Measurements from ENCODE around the gene ZNF710. TPM values are rescaled to one million over a fixed set of nuclear protein-coding genes. Genes with fewer than 3 reads are reported as not detected.

ZNF710 gene
- total RNA-seq, 4 donors from 2014 or later, result 8.9 to 17.2 (median 11.5) TPM

GRCh38 chr15:90079619-90080457 is 78.7 kb downstream of the ZNF710 start:
- intact Hi-C loops (cut with DNase I), result loop anchor here (10.0 kb wide), 1 partner anchor 315 kb away; no protein-coding TSS in a partner anchor
- peaks cover 10 to 11% of the 10 kb centered on the region in 2 donors for H3K36me3 ChIP-seq
- H3K27ac ChIP-seq, result no peak overlapping the region
- no peak overlapping the region for H3K4me3 ChIP-seq (replicated peaks in 1 of 3)
- no peaks in the 10 kb centered on the region for H3K9me3 ChIP-seq
- peaks cover 9 to 18% of the 10 kb centered on the region in 2 donors for H3K4me1 ChIP-seq
- 87 to 88% methylated on average over 7 to 10 of the region's 28 CpGs for WGBS, 2 donors
- H3K27me3 ChIP-seq, result no peaks in the 10 kb centered on the region
- no peak for TF ChIP-seq CTCF (IDR thresholded peaks at IDR 0.05)
- TF ChIP-seq POLR2A (IDR thresholded peaks at IDR 0.05), result no peak
- DNase-seq, result no peak

GRCh38 chr15:90080458-90080755 is 79.3 kb downstream of the ZNF710 start:
- Histone ChIP-seq H3K27me3 (no peaks in the 10 kb centered on the region), H3K4me3 (replicated peaks in 1 of 3) (no peak overlapping the region), H3K27ac (no peak overlapping the region), H3K36me3 (peaks cover 14% of the 10 kb centered on the region in 2 donors), H3K4me1 (peaks cover 9 to 12% of the 10 kb centered on the region in 2 donors), H3K9me3 (no peaks in the 10 kb centered on the region)
- TF ChIP-seq CTCF (IDR thresholded peaks at IDR 0.05) (no peak), POLR2A (IDR thresholded peaks at IDR 0.05) (no peak)
- WGBS, 2 donors, result 74 to 79% methylated on average over 7 to 8 of the region's 9 CpGs
- intact Hi-C loops (cut with DNase I), result loop anchor here (10.0 kb wide), 1 partner anchor 316 kb away; no protein-coding TSS in a partner anchor
- DNase-seq, result no peak

GRCh38 chr15:90080818-90081393 is 79.8 kb downstream of the ZNF710 start:
- intact Hi-C loops (cut with DNase I), result loop anchor here (10.0 kb wide), 1 partner anchor 316 kb away; no protein-coding TSS in a partner anchor
- no peaks in the 10 kb centered on the region for H3K27me3 ChIP-seq
- H3K4me3 ChIP-seq (replicated peaks in 1 of 3), result no peak overlapping the region
- no peak for DNase-seq
- H3K9me3 ChIP-seq, result no peaks in the 10 kb centered on the region
- H3K4me1 ChIP-seq, result peaks cover 5 to 7% of the 10 kb centered on the region in 2 donors
- TF ChIP-seq POLR2A (IDR thresholded peaks at IDR 0.05) (no peak), CTCF (IDR thresholded peaks at IDR 0.05) (no peak)
- H3K27ac ChIP-seq, result no peak overlapping the region
- peaks cover 14% of the 10 kb centered on the region in 2 donors for H3K36me3 ChIP-seq
- WGBS, 2 donors, result 87 to 92% methylated on average over 11 of the region's 11 CpGs

GRCh38 chr15:90082140-90082715 is 81.1 kb downstream of the ZNF710 start:
- 53% methylated on average over 4 to 9 of the region's 9 CpGs for WGBS, 2 donors
- H3K27ac ChIP-seq, result no peak overlapping the region
- H3K36me3 ChIP-seq, result peaks cover 14% of the 10 kb centered on the region in 2 donors

More at GRCh38 chr15:90082140-90082715, 81.1 kb downstream of the ZNF710 start:
- Histone ChIP-seq H3K27me3 (no peaks in the 10 kb centered on the region), H3K9me3 (no peaks in the 10 kb centered on the region), H3K4me1 (no peaks in the 10 kb centered on the region), H3K4me3 (replicated peaks in 1 of 3) (no peak overlapping the region)
- TF ChIP-seq POLR2A (IDR thresholded peaks at IDR 0.05) (no peak), CTCF (IDR thresholded peaks at IDR 0.05) (no peak)
- intact Hi-C loops (cut with DNase I), result loop anchor here (10.0 kb wide), 1 partner anchor 317 kb away; no protein-coding TSS in a partner anchor
- no peak for DNase-seq
